DMS 273 (cell line): ENCODE results near the gene TKT.
"Not testable (repeated sequence)": the region's sequence is repeated elsewhere in the genome, so short reads cannot be mapped to it uniquely, and the experiment has no call there.

Source experiments
- DNase-seq: peaks from one replicate; lab custom pipeline; 2025; ENCODE audit not compliant: unreplicated experiment; lab: John Stamatoyannopoulos, UW

The TKT gene

DNA sequence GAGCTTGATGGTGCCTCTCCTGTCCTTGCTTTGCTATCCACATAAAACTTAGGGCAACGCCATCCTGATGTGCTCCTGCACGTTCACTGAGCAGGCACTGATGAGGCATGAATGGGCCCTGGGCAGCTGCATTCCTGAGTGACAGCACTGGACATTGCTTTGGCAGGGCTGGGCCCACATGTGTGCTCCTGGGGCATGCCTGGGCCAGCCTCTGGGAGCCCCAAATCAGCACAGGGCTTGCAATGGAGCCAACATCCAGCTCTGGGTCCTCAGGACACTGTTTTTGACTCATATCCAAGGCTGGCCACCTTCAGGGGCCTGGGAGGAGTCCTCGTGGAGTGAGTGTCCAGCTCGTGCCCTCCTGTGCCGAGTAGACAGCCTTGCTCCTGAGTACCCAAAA lies 5.9 kb upstream of the TKT start:
- DNase-seq = no peak

DNA sequence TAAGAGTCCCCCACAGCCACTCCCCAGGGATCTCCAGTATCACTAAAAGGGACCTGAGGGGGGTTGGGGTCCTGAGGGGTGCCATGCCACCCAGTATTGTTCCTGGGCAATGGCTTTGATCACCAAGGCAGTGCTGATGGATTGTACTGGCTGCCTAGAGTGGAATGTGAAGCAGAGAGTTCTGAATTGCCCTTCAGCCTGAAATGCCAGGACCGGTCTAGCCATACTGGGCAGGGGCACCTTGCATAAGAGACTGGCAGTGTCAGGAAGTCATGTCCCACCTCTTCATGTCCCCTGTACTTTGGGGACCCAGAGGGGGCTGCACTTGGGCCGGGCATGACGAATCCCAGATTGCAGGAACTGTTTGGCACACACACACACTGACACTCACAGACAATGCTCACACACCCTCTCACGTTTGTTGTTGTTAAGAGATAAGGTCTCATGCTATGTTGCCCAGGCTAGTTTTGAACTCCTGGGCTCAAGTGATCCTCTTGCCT lies 4.5 kb upstream of the TKT start:
- DNase-seq = no peak

DNA sequence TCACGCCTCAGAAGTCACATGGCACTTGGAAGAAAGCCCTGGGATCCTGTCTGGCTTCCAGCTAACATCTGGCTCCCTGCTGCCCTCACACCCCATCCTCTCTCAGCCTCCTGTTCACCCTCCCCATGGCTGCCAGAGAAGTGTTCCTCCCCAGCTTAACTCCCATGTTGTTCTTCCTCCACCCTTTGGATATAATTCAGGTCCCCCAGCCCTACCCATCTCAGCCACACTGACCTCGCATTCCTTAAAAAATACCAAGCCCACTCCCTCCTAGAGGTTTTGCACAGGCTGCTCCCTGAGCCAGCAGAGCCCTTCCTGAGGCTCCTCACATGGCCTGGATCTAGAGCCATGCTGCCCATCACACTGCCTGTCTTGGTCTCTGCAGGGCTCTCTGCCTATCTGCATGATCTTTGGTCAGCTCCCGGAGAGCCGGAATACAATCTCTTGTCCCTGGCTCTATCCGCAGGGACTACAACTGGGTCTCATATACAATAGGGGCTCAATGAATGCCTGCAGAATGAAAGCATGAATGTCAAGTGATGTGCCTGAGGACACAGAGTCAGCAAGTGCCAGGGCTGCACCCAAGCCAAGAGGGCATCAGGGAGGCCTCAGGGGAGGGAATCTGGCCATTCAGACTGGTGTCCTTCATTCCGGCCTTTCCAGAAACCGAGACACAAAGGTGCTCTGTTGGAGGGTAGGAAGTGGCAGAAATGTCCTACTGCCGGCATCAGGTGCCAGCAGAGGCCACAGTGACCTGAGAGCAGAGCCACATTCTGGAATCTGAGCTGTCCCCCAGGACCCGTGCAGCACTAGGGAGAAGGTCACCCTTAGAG lies 3.8 kb upstream of the TKT start:
- DNase-seq = peak; percentile 69

DNA sequence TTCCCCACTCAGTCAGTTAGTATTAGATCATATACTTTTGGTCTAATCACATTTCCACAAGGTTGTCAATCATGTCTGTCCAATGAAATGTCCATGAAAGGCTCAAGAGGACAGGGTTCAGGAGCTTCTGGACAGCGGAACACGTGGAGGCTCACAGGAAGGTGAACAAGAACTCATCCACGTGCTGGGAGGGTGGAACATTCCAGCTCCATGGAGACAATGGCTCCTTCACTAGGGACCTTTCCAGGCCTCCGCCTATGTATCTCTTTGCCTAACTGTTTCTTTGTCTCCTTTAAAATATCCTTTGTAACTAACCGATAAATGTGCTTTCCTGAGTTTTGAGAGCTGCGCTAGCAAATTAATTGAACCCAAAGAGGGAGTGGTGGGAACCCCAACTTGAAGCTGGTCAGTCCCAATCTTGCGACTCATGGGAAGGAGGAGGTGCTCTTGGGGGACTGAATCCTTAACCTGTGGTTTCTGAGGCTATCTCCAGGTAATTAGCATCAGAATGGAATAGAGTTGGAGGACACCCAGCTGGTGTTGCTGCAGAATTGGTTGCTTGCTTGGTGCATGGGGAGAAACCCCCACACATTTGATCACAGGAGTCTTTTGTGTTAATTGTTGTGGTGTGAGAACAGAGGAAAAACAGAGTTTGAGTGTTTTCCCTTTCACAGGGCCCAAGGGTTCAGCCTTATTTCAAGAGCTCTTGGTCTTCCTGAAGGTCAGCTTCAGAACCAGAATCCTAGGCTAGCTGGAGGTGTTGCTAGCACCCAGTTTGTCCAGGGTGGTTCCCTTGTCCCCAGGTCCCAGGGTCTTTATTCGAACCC lies 3.0 kb upstream of the TKT start:
- DNase-seq = peak; percentile 30

DNA sequence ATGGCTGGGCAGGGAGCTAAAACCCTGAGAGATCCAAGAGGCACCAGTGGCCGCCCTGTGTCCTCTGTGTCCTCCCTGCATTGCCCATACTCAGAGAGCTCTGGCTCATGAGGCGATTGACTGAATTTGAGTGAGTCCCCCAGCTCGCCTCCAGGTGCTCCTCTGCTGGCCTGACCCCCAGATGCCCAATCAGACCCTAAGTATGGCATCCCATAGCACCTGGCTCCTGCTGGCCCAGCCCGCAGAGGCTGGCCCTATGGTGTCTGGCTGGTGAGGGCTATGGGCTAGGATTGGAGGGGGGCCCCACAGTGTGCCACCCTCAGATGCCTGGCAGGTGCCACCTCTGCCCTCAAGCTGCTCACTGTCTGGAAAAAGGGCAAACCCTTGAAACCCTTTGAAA lies 1.6 kb upstream of the TKT start:
- no peak for DNase-seq

DNA sequence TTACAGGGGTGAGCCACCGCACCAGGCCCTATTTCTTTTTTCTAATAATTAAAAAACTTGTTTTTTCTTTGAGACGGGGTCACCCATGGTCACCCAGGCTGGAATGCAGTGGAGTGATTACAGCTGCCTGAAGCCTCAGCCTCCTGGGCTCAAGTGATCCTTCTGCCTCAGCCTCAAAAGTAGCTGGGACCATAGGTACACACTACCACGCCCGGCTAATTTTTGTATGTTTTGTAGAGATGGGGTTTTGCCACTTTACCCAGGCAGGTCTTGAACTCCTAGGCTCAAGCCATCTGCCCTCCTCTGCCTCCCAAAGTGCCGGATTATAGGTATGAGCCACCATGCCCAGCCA lies 858 bp upstream of the TKT start:
- DNase-seq = no peak

DNA sequence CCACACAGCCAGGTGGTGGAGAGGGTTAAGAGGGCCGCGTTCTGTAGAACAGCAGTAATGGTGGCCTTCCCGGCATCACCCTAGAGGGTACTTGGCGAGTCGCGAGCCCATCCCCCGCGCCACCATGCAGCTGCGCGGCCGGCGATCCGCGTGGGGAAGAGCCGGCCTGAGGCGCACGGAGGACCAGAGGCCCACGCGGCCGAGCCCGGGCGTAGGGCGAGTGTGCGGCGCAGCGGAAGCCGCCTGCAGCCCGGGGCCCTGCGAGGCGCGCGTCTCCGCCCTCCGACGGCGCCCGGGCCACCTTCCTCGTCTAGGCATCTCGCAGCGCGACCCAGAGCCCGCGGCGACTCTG lies 423 bp downstream of the TKT start:
- peak; percentile 61 for DNase-seq

DNA sequence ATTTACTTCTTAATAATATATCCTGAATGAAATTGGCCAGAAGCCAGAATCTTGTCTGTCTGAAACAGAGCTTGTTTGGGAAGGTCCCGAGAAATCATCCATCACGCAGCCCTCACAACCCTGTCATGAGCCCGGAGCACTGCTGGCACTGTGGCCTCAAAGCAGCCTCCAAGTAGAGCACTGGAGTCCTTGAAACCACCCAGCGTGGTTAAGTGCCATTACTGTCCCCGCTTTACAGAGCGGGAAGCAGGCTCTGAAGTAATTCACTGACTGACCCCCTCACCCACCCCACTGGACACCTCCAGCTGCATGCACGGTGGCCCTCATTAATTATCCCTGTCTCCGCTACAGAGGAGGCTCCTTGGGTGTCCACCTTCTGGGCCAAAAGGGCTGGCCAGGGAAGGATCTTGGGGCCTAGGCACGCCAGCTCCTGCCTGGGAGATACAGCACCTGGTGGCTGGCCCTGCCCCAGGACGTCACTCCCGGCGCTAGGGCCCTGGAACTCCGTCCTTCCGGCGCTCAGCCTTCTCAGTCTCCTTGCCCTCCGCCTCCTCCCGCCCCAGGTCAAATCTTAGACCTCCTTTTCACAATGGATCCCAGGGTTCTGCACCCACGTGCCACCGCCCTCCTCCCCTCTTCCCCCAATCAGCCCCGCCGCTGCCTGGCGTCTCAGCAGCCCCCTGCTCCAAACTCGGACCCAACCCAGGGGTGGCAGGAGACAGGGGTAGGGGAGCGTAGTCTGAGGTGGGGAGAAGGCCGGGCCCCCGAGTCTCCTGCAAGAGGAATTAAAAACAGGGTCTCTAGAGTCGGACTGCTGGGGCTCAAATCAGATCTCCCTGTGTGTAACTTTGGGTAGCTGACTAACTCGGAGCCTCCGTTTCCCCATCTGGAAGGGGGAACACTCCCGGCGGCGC lies 1.1 kb downstream of the TKT start:
- peak; percentile 79 for DNase-seq

DNA sequence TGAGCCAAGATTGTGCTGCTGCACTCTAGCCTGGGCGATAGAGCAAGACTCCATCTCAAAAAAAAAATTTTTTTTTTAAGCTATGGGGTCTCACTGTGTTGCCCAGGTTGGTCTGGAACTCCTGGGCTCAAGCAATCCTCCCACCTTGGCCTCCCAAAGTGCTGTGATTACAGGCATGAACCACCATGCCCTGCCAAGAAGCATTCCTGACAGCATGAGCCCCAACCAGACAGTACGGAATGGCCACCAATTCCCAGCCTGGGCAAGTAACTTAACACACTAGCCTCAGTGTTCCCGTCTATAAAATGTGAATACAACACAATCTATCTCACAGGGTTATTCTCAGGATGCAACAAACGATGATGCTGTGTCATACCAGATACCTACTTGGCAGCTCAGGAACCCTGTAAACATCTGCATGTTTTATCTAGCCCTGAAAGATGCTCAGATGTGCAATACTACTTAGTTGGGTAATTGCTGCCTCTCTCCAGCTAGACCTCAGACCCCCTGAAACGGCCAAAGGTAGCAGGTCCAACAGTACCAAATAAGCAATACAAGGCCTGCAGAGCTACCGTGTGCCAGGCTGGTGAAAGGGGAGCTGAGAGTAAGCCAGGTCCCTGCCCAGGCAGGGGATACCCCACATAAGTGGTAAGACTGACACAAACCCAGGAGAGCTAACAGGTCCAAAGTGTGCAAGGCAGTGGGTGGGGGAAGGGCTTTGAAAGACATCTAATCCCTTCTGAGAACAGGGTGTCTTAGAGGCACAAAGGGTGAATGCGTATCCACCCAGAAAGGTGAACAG lies 1.9 kb downstream of the TKT start:
- no peak for DNase-seq

DNA sequence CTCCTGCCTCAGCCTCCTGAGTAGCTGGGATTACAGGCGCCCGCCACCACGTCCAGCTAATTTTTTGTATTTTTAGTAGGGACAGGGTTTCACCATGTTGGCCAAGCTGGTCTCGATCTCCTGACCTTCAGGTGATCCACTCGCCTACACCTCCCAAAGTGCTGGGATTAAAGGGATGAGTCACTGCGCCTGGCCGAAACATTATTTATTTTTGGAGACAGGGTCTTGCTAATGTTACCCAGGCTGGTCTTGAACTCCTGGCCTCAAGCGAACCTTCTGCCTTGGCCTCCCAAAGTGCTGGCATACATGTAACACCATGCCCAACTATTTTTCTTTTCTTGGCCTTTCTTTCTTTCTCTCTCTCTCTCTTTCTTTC lies 2.9 kb downstream of the TKT start:
- not testable (repeated sequence) for DNase-seq

DNA sequence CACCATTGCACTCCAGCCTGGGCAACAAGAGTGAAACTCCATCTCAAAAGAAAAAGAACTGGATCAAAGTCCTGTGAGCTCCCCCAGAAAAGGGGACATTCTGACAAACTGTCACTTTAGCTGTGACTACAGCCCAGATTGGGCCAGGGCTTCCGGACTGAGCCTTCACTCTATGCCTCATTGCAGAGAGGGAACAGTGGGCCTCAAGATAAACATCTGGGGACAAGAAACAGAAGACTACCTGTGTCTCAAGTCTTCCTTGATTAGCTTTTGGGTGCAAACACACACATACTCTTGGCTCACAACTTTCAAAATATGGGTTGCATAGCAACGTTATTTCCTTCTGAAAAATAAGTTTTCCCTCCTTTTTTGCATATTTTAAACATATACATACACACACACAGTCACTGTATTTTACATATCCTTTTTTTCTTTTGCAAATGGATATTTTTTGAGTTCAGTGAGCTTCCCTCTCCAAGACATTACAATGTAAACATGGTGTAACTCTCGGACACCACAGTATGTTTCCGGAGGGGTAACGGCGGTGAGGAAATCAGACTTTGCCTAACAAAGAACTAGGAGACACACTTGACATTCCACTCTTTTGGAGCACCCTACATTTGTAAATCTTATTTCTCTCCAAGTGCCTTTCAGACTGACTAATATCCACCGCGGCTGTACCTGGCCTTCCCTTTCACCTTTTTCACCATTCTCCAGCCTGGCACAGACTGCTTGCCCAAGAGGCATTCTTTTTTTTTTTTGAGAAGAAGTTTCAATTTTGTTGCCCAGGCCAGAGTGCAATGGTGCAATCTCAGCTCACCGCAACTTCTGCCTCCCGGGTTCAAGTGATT lies 3.5 kb downstream of the TKT start:
- no peak for DNase-seq

DNA sequence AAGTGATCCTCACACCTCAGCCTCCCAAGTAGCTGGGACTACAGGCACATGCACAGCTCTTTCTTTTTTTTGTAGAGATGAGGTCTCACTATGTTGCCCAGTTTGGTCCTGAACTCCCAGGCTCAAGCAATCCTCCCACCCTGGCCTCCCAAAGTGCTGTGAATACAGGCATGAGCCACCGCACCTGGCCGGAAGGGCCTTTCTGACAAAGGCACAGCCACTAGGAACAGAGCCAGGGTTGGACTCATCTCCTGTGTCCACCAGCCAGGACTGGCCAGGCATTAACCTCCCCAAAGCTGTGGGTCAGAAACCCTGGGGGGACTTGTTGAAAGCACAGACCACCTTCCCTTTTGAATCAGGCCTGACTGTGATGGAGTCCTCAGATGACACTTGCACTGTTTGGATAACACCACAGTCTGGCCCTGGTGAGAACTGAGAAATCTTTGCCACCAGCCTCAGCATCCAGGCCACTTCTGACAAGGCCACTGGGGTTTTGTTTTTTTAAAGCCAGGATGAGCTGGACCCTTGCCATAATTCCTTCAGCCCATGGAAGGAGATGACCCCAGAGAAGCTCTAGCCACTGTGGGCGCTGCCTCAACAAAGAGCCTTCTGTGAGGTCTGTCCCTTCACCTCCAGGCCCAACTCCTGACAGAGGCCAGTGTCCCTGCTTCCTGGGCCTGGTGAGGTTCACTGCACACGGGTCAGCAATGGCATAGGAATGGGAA lies 4.8 kb downstream of the TKT start:
- no peak for DNase-seq

DNA sequence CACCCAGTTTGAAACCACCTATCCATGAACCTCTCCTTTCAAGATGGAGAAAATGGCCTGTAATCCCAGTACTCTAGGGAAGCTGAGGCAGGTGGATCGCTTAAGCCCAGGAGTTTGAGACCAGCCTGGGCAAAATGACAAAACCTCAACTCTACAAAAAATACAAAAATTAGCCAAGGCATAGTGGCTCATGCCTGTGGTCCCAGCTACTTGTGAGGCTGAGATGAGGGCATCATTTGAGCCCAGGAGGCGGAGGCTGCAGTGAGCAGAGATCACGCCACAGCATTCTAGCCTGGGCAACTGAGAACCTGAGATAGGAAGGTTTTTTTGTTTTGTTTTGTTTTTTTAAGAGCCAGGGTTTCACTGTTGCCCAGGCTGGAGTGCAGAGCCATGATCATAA lies 5.4 kb downstream of the TKT start:
- DNase-seq = no peak

DNA sequence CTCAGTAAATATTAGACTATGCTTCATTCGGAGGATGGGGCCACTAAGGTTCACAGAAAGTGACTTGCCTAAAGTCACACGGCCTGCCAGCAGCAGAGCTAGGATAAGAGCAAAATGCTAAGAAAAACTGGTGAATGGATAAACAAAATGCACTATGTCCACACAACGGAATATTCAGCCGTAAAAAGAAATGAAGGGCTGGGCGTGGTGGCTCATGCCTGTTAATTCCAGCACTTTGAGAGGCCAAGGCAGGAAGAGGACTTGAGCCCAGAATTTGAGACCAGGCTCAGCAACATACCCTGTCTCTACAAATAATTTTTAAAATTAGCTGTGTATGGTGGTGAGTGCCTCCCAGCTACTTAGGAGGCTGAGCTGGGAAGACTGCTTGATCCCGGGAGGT lies 7.7 kb downstream of the TKT start:
- DNase-seq = no peak

DNA sequence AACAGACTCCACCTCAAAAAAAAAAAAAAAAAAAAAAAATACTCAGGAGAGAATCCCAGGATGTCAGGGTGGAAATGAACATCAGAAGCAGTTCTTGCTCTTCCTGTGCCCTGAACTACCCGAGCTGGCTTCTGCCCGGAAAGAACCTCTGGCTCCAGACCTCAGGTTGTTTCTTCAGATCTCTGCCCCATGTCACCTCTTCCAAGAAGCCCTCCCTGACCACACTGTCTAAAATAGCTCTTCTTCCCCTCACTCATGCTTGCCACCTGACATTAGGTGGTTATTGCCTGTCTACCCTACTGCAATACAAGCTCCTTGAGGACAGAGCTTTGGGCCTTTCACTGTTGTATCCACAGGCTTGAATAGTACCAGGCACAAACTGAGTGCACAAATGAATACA lies 8.2 kb downstream of the TKT start:
- no peak for DNase-seq

DNA sequence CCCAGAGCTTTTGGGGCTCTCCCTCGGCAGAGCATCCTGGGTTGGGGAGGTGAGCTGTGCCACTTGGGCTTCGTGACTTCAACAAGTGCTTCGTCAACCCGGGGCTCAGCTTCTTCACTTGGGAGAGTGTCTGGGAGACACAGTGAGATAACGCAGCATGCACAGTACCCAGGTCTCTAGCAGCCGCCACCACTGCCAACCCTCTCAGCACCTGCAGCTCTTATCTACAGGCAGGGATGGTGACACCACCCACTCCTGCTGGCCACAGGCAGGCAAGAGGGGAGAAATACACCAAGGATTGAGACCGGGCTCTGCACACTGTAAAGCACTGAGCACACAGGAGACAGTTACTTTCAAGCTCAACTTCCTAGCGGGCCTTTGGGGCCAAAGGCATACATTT lies 11.6 kb downstream of the TKT start:
- DNase-seq = no peak

DNA sequence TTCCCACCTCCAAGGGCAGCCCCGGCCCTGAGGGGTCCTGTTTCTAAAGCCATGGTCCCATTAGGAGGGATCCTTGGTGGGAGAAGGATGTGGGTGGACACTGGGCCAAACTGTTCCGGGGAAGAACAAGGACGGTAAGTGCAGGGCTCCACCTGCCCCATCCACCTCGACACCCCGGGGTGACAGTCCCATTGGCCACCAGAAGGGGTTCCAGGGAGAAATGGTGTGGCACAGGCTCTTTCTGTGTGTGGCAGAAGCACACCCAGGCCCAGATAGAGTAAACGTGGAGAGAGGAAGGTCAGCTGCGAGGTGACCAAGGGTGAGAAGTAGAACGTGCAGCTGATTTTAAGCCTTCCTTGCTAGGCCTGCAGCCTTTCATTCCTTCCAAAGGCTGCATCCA lies 12.0 kb downstream of the TKT start:
- DNase-seq = no peak

DNA sequence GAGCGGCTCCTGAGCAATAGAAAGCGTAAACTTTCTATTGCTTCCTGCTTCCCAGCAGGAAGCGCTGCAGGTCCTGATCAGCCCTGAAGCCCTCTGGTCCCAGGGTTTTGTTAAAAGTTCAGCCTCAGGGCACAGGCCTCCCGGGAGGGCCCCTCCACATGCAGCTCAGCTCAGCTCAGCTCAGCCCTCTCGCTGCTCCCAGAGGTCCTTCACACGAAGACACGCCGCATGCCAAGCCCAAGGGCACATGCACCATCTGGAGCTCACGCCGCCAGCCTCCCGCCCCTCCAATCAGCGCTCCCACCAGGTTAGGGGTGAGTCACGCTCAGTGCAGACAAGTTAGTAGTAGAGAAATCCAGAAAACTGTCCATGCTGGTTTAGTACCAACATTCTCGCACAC lies 12.7 kb downstream of the TKT start:
- DNase-seq = peak; percentile 49

DNA sequence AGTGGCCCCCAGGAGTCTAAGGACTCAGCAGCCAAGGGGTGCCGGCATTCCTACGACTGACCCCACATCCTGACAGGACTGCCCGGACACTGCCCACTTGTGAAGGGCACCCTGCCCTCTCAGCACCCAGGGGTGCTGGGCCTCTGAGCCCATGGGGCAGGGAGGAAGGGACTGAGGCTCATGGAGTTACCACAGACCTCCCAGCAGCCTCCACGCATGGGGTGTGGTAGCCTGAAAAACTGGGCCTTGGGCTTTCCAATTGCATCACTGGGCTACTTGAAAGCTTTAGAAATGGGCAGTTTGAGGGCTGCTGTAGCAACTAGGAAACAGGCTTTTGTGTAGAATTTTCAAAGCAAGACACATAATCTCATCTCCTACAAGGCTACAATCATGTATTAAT lies 13.2 kb downstream of the TKT start:
- no peak for DNase-seq
